GM18502 (cell line): ENCODE data around the gene MCHR2.
A peak's percentile ranks its signal among the peaks of the same experiment; 100 is the strongest.

Experiments used
- ATAC-seq: cut with Tn5 transposase; IDR thresholded peaks from one replicate; pipeline ENCODE4 v1.9.1; 2021; ENCODE audit warnings: mild to moderate bottlenecking; ENCODE audit not compliant: unreplicated experiment, poor library complexity

Gene MCHR2

GRCh38 chr6:99905209-99906106, 88.6 kb downstream of the MCHR2 start:
- peak; percentile 92 for ATAC-seq

- ATAC-seq, result no peak
These were observed 92.2 kb downstream of the MCHR2 start for GRCh38 chr6:99901596-99902384.

- ATAC-seq, result peak; percentile 70
These were observed 99.2 kb downstream of the MCHR2 start for GRCh38 chr6:99894815-99895214.

GRCh38 chr6:99887066-99887465, 107.0 kb downstream of the MCHR2 start:
- no peak for ATAC-seq

- ATAC-seq, result no peak
These were observed 109.0 kb downstream of the MCHR2 start for GRCh38 chr6:99885051-99885450.

- ATAC-seq, result no peak
These were observed 111.8 kb downstream of the MCHR2 start for GRCh38 chr6:99882128-99882702.

GRCh38 chr6:99879431-99879830, 114.6 kb downstream of the MCHR2 start:
- ATAC-seq, result no peak

- ATAC-seq, result no peak
These were observed 119.0 kb downstream of the MCHR2 start for GRCh38 chr6:99875068-99875467.

GRCh38 chr6:99873084-99873483, 120.9 kb downstream of the MCHR2 start:
- no peak for ATAC-seq

GRCh38 chr6:99871641-99872040, 122.4 kb downstream of the MCHR2 start:
- ATAC-seq, result no peak
